ENCODE data around the gene POLR2H. TPM values are rescaled to one million over a fixed set of nuclear protein-coding genes. Genes with fewer than 3 reads are reported as not detected.
A peak's percentile ranks its signal among the peaks of the same experiment; 100 is the strongest.

Gene POLR2H
- total and polyA plus RNA-seq, 2 donors (not counting 1 experiment from before 2014, with no cell fraction given) = 60.4 to 106 TPM

DNA sequence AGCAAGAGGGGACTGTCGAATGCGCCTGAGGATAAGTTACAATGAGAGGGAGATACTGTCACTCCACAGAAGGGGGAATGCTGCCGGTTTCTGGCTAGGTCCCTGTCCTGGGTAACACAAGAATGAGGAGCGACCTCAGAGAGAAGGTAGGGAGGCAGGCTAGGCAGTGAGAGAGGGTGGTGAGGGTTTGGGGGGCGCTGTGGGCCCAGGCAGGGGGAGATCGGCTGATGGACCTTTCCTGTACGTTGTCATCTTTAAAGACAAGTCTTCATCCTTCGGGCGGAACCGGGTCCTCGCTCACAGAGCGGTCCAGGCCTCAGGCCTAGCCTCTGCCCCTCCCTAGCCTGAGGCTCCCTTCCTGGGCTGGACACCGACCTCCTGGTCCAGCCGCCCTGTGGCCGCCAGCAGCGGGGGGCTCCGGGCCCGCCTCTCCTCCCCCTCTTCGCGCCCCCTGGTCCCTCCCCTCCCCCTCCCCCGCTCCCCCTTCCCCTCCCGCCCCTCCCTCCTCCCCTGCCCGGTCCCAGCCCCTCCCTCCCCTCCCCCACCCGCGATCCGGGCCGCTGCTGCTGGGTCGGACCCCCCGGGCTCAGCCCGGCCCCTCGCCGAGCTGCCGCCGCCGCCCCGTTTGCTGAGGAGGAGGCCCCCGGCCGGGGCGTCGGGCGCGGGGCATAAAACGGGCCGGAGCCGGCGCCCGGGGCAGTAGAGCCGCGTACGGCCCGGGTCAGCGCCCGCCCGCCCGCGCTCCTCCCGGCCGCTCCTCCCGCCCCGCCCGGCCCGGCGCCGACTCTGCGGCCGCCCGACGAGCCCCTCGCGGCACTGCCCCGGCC, 18.1 kb downstream of the POLR2H start, which contains the start of gene CHRD:
Gene CHRD (plus strand): TSS at position 697 of the 827 bp plus-strand sequence. CDS start 265 bp downstream, outside the sequence.
- ChIA-PET POLR2A (no interaction called here), CTCF (interaction anchor here (1.6 kb wide), 1 partner anchor 8 kb away, joined by 5 read pairs; no protein-coding TSS in a partner anchor)
- H3K27me3 Mint-ChIP-seq = peaks cover 63% of the 10 kb centered on the region
- Histone ChIP-seq H3K4me3 (ENCODE audit: control extremely low read depth in 1 of 5, extremely low read depth in 1 of 5, insufficient read depth in 1 of 5, low read depth in 2 of 5, low read length in 4 of 5) (peak within 1 kb of the TSS in 4 of 5 experiments; percentile 26 to 48 (median 33)), H2AFZ (ENCODE audit: insufficient read depth, low read depth, low read length, poor library complexity, severe bottlenecking) (peak within 1 kb of the TSS; percentile 69), H3K27ac (ENCODE audit: low read length in 2 of 2) (no peak within 1 kb of the TSS), H3K9ac (ENCODE audit: low read length) (peak within 1 kb of the TSS; percentile 60), H3K79me2 (ENCODE audit: control insufficient read depth, insufficient read depth, low read length) (no peaks in the 10 kb centered on the region), H4K20me1 (ENCODE audit: control insufficient read depth, insufficient read depth, low read length, poor library complexity, severe bottlenecking) (no peaks in the 10 kb centered on the region), H3K9me3 (ENCODE audit: control extremely low read depth in 1 of 3, control insufficient read depth in 2 of 3, insufficient read depth in 1 of 3, low read length in 2 of 3) (peaks cover 0 to 5% (median 0%) of the 10 kb centered on the region in 3 donors), H3K4me1 (ENCODE audit: control insufficient read depth in 2 of 2, insufficient read depth in 2 of 2, low read length in 2 of 2) (peaks cover 13 to 15% of the 10 kb centered on the region in 2 donors), H3K27me3 (replicated peaks in 1 of 4; ENCODE audit: control extremely low read depth in 1 of 4, control insufficient read depth in 3 of 4, insufficient read depth in 4 of 4, low read length in 3 of 4) (peaks cover 0 to 68% (median 25%) of the 10 kb centered on the region in 4 experiments), H3K36me3 (replicated peaks in 1 of 2; ENCODE audit: control extremely low read depth in 1 of 2, control insufficient read depth in 1 of 2, extremely low read depth in 1 of 2, insufficient read depth in 2 of 2, low read length in 1 of 2) (no peaks in the 10 kb centered on the region), H3K4me2 (replicated peaks; ENCODE audit: low read depth, low read length, poor library complexity, severe bottlenecking) (peak within 1 kb of the TSS; percentile 76)
- peaks cover 18% of the 10 kb centered on the region for H3K4me1 Mint-ChIP-seq
- 32% methylated on average over 36 of the region's 71 CpGs for WGBS (ENCODE audit: insufficient coverage)
- no peak for TF ChIP-seq CTCF (IDR thresholded peaks at IDR 0.05)
- no peak for TF ChIP-seq EZH2 (IDR thresholded peaks at IDR 0.05; ENCODE audit: borderline replicate concordance, insufficient read depth, low read depth, low read length, poor library complexity, severe bottlenecking)
- H3K9me3 Mint-ChIP-seq (ENCODE audit: insufficient read depth) = no peaks in the 10 kb centered on the region
- no peak within 1 kb of the TSS for H3K27ac Mint-ChIP-seq
- intact Hi-C loops (cut with micrococcal nuclease) = no loop called here
- ATAC-seq (ENCODE audit: low read depth) (no peak), DNase-seq (no peak)
- peak within 1 kb of the TSS; percentile 79 for H3K4me3 Mint-ChIP-seq

DNA sequence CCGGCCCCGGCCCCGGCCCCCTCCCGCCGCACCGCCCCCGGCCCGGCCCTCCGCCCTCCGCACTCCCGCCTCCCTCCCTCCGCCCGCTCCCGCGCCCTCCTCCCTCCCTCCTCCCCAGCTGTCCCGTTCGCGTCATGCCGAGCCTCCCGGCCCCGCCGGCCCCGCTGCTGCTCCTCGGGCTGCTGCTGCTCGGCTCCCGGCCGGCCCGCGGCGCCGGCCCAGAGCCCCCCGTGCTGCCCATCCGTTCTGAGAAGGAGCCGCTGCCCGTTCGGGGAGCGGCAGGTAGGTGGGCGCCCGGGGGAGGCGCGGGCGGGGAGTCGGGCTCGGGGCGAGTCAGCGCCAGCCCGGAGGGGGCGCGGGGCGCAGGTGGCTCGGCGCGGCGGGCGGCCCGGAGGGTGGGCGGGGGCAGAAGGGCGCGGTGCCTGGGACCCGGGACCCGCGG, 18.7 kb downstream of the POLR2H start:
- H3K4me2 ChIP-seq (replicated peaks; ENCODE audit: low read depth, low read length, poor library complexity, severe bottlenecking) = peak overlapping the region; percentile 76
- Mint-ChIP-seq H3K27ac (no peak overlapping the region), H3K4me1 (peaks cover 18% of the 10 kb centered on the region), H3K9me3 (ENCODE audit: insufficient read depth) (no peaks in the 10 kb centered on the region), H3K4me3 (no peak overlapping the region), H3K27me3 (peaks cover 64% of the 10 kb centered on the region)
- under 1% methylated on average over 47 of the region's 62 CpGs for WGBS (ENCODE audit: insufficient coverage)
- H3K4me3 ChIP-seq (ENCODE audit: control extremely low read depth in 1 of 5, extremely low read depth in 1 of 5, insufficient read depth in 1 of 5, low read depth in 2 of 5, low read length in 4 of 5) = peak overlapping the region in 3 of 5 experiments; percentile 27 to 48 (median 39)
- H3K9me3 ChIP-seq (ENCODE audit: control extremely low read depth in 1 of 3, control insufficient read depth in 2 of 3, insufficient read depth in 1 of 3, low read length in 2 of 3) = peaks cover 0 to 5% (median 0%) of the 10 kb centered on the region in 3 donors
- peak overlapping the region; percentile 60 for H3K9ac ChIP-seq (ENCODE audit: low read length)
- DNase-seq = peak; percentile 44
- H4K20me1 ChIP-seq (ENCODE audit: control insufficient read depth, insufficient read depth, low read length, poor library complexity, severe bottlenecking) = no peaks in the 10 kb centered on the region
- ChIA-PET POLR2A (no interaction called here), CTCF (interaction anchor here (1.6 kb wide), 1 partner anchor 9 kb away, joined by 5 read pairs; no protein-coding TSS in a partner anchor)
- no peak overlapping the region for H3K27ac ChIP-seq (ENCODE audit: low read length in 2 of 2)
- ATAC-seq (ENCODE audit: low read depth) = peak; percentile 37
- intact Hi-C loops (cut with micrococcal nuclease) = no loop called here
- H2AFZ ChIP-seq (ENCODE audit: insufficient read depth, low read depth, low read length, poor library complexity, severe bottlenecking) = peak overlapping the region; percentile 42
- no peaks in the 10 kb centered on the region for H3K79me2 ChIP-seq (ENCODE audit: control insufficient read depth, insufficient read depth, low read length)
- TF ChIP-seq EZH2 (IDR thresholded peaks at IDR 0.05; ENCODE audit: borderline replicate concordance, insufficient read depth, low read depth, low read length, poor library complexity, severe bottlenecking) (no peak), CTCF (IDR thresholded peaks at IDR 0.05) (no peak)
- H3K4me1 ChIP-seq (ENCODE audit: control insufficient read depth in 2 of 2, insufficient read depth in 2 of 2, low read length in 2 of 2) = peaks cover 13 to 15% of the 10 kb centered on the region in 2 donors
- H3K36me3 ChIP-seq (replicated peaks in 1 of 2; ENCODE audit: control extremely low read depth in 1 of 2, control insufficient read depth in 1 of 2, extremely low read depth in 1 of 2, insufficient read depth in 2 of 2, low read length in 1 of 2) = no peaks in the 10 kb centered on the region
- peaks cover 0 to 73% (median 25%) of the 10 kb centered on the region in 4 experiments for H3K27me3 ChIP-seq (replicated peaks in 1 of 4; ENCODE audit: control extremely low read depth in 1 of 4, control insufficient read depth in 3 of 4, insufficient read depth in 4 of 4, low read length in 3 of 4)
